Type B pancreatic cell (in vitro differentiated cells): ENCODE measurements around the gene GREM1. TPM values are rescaled to one million over a fixed set of nuclear protein-coding genes. Genes with fewer than 3 reads are reported as not detected.

Experiments used
- DNase-seq: peaks from one replicate; pipeline ENCODE4 v3.0.0; 2021; ENCODE audit warnings: mixed read lengths; ENCODE audit not compliant: unreplicated experiment; ENCODE audit errors: extremely low spot score
- H3K27ac Mint-ChIP-seq: 2 replicates; pipeline ENCODE4 v1.8.0; 2021; ENCODE audit warnings: mild to moderate bottlenecking, mixed read lengths
- H3K27me3 Mint-ChIP-seq: 2 replicates; pipeline ENCODE4 v1.8.0; 2021; ENCODE audit warnings: mixed read lengths
- H3K36me3 Mint-ChIP-seq: 2 replicates; pipeline ENCODE4 v1.8.0; 2021; ENCODE audit warnings: mixed read lengths
- H3K4me1 Mint-ChIP-seq: one replicate; pipeline ENCODE4 v1.8.0; 2021; ENCODE audit warnings: mixed read lengths; ENCODE audit not compliant: unreplicated experiment
- H3K4me3 Mint-ChIP-seq: 2 replicates; pipeline ENCODE4 v1.8.0; 2021; ENCODE audit warnings: mild to moderate bottlenecking, mixed read lengths
- H3K9me3 Mint-ChIP-seq: 2 replicates; pipeline ENCODE4 v1.8.0; 2021; ENCODE audit warnings: mixed read lengths
- total RNA-seq: library from RNA; stranded (reverse); gene quantifications from 2 replicates; pipeline ENCODE4 v1.2.1, GENCODE V29; 2021; ENCODE audit warnings: low replicate concordance
- TF ChIP-seq, protein P1 (sequence below): fragments of 200-600 bp; sonication (generic); conservative IDR thresholded peaks from 2 replicates; pipeline ENCODE4 v1.5.0; 2021; ENCODE audit warnings: antibody characterized with exemption, mild to moderate bottlenecking

The GREM1 gene
- total RNA-seq, 1 donor from 2014 or later: 56.6 TPM

DNA sequence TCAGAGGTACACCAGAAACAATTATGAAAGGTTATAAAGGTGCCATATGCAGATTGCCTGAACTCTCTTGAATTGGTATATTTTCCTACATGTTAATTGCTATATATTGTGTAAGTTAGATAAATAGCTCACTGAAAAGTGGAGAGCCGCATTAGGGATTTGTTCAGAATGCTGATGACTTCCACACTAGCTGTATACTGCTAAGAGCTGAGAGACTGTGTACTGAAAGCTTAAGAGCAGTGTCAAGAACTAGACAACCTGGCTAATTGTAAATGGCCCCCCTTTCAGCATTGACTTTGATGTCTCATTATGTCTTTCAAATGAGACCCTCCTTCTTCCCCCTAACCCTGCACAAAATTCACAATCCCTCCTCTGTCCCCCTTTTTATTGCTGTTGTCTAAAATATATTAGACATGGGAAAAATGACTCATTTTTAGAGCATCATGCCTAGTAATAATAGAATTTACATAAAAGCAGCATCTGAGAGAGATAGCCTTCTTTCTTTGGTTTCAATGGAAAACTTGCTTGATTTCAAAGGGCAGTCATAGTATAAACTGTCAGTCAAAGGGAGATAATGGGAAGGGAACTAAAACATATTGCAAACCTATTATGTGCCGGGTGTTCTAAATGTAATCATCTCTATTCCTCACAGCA, 34.7 kb upstream of the GREM1 start:
- no peak overlapping the region for H3K27ac Mint-ChIP-seq
- no peaks in the 10 kb centered on the region for H3K4me1 Mint-ChIP-seq
- TF ChIP-seq, protein P1, sequence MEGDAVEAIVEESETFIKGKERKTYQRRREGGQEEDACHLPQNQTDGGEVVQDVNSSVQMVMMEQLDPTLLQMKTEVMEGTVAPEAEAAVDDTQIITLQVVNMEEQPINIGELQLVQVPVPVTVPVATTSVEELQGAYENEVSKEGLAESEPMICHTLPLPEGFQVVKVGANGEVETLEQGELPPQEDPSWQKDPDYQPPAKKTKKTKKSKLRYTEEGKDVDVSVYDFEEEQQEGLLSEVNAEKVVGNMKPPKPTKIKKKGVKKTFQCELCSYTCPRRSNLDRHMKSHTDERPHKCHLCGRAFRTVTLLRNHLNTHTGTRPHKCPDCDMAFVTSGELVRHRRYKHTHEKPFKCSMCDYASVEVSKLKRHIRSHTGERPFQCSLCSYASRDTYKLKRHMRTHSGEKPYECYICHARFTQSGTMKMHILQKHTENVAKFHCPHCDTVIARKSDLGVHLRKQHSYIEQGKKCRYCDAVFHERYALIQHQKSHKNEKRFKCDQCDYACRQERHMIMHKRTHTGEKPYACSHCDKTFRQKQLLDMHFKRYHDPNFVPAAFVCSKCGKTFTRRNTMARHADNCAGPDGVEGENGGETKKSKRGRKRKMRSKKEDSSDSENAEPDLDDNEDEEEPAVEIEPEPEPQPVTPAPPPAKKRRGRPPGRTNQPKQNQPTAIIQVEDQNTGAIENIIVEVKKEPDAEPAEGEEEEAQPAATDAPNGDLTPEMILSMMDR: no peak
- no peaks in the 10 kb centered on the region for H3K27me3 Mint-ChIP-seq
- no peak overlapping the region for H3K4me3 Mint-ChIP-seq
- no peaks in the 10 kb centered on the region for H3K36me3 Mint-ChIP-seq
- H3K9me3 Mint-ChIP-seq: no peaks in the 10 kb centered on the region
- no peak for DNase-seq

DNA sequence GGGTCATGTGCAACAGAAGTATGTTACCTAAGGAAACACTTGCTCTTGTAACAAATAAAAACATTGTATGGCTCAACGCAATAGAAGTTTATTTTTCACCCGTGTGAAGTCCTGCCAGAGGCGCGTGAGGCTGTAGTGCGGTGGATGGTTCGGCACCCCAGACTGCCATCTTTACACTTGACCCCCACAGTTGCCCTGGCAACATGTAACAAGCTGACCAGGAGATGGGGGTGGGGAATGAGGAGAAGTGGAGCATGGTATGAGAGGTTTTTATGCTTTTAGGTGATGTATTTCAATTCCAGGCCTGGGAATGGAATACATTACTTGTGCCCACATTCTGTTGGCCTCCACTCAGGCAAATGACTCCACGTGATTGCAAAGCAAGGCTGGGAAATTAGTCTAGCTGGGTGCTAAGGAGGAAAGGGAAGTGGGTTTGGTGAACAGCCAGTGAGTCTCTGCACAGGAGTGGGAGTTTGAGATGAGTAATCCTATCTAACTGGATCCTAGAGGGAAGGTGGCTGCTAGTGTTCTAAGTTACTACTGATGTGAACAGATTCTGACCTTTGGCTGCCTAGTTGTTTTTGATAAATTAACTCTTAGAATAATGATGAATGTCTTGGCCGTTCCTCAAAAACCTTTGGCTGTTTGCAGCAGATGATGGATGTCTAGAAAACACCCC, 33.8 kb upstream of the GREM1 start:
- Mint-ChIP-seq H3K9me3 (no peaks in the 10 kb centered on the region), H3K27me3 (no peaks in the 10 kb centered on the region), H3K36me3 (no peaks in the 10 kb centered on the region), H3K27ac (no peak overlapping the region), H3K4me1 (no peaks in the 10 kb centered on the region), H3K4me3 (no peak overlapping the region)
- DNase-seq: no peak
- TF ChIP-seq, protein P1: no peak

DNA sequence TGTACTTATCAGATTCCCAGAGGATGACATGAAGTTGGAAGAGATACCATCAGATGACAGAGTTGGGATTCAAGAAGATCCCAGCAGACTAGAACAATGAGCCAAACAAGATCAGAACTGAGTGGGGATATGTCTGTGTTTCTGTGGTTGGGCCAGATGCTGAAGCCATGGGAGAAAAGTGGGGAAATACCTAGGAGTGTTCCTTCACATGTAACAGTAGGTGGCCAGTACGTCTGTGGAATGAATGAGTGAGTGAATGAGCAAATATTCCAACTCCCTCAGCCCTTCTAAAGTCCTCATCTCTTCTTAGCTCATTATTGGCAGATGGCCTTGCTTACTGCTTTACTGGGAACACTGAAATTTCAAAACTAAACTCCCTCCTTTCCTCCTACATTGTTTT, 32.2 kb upstream of the GREM1 start:
- Mint-ChIP-seq H3K9me3 (no peaks in the 10 kb centered on the region), H3K4me3 (no peak overlapping the region), H3K27ac (no peak overlapping the region), H3K36me3 (no peaks in the 10 kb centered on the region), H3K27me3 (no peaks in the 10 kb centered on the region), H3K4me1 (peaks cover 4% of the 10 kb centered on the region)
- no peak for DNase-seq
- TF ChIP-seq, protein P1: no peak

DNA sequence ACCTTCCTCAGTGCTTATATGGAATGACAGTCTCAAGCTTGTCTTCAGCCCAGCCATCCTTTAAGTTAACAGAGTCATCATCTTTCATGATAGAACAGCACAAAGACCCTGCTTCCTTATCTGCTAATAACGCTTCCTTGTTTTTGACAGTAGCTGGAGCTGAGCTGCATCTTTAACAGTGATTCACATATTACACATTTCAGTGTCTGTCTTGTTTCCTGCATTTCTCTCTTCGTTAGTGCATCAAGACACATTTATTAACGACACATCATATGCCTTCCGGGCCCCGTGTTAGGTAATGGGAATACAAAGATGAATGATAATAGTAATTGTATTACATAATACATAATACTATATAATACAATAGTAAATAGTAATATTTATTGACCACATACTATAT, 30.2 kb upstream of the GREM1 start:
- no peak overlapping the region for H3K27ac Mint-ChIP-seq
- peaks cover 9% of the 10 kb centered on the region for H3K4me1 Mint-ChIP-seq
- no peaks in the 10 kb centered on the region for H3K27me3 Mint-ChIP-seq
- no peaks in the 10 kb centered on the region for H3K9me3 Mint-ChIP-seq
- no peaks in the 10 kb centered on the region for H3K36me3 Mint-ChIP-seq
- no peak overlapping the region for H3K4me3 Mint-ChIP-seq
- TF ChIP-seq, protein P1: no peak
- DNase-seq: no peak

DNA sequence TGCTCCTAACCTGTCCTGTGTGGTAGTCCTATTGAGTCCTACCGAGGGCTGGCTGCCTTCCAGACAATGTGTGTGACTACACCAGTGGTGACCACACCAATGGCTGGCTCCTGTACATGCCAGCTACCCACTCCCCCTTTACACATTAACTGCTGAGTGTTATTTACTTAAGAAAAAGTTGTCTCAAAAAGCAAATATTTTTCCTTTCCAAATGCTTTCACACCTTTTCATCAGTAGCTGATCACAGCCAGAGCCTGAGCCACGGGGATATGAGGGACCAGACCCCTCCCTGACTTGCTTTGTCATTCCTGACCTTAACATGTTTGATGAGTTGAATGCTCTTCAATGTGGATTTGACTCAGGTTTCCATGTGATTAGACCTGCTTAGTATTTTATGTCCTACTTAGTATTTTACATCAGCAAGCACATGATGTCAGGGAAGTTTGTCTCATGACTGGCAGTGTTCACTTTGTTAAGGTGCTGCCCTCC, 29.6 kb upstream of the GREM1 start:
- Mint-ChIP-seq H3K4me3 (no peak overlapping the region), H3K27ac (no peak overlapping the region)

More for the DNA sequence above, 29.6 kb upstream of the GREM1 start:
- peaks cover 9% of the 10 kb centered on the region for H3K4me1 Mint-ChIP-seq
- H3K27me3 Mint-ChIP-seq: no peaks in the 10 kb centered on the region
- peaks cover 3% of the 10 kb centered on the region for H3K9me3 Mint-ChIP-seq
- H3K36me3 Mint-ChIP-seq: no peaks in the 10 kb centered on the region
- DNase-seq: no peak
- TF ChIP-seq, protein P1: no peak
